B cell (primary cell): ENCODE data around the gene ANK2. TPM values are rescaled to one million over a fixed set of nuclear protein-coding genes. Genes with fewer than 3 reads are reported as not detected.

Source experiments
- ATAC-seq: fragments of 200-7000 bp; cut with Tn5 transposase; one replicate; pipeline ENCODE4 v1.10.0; 2021; ENCODE audit warnings: low read depth, mild to moderate bottlenecking, moderate number of reproducible peaks, moderate library complexity
- CTCF ChIA-PET: fragments of 350-600 bp; sonication (Branson Sonifier 250); formaldehyde crosslinking; loops from one replicate; lab custom pipeline; 2021; ENCODE audit warnings: antibody characterized with exemption, inconsistent platforms; lab: Charles Lee
- POLR2A ChIA-PET: fragments of 350-600 bp; sonication (Branson Sonifier 250); formaldehyde crosslinking; loops from one replicate; lab custom pipeline; 2021; ENCODE audit warnings: antibody characterized with exemption; lab: Charles Lee
- DNase-seq: peaks from one replicate; pipeline ENCODE4 v3.0.0; 2013
- H2AFZ ChIP-seq: 2 replicates; pipeline ENCODE4 v1.6.1; 2012; ENCODE audit warnings: mild to moderate bottlenecking, low read depth, low read length; ENCODE audit not compliant: insufficient read depth, poor library complexity, severe bottlenecking
- H3K27ac ChIP-seq, 2 donors: 1 replicate in 1 of 2; 2 replicates in 1 of 2; pipeline ENCODE4 v1.5.1; 2012 to 2013; ENCODE audit warnings: low read length in 2 of 2, mild to moderate bottlenecking in 2 of 2, moderate library complexity in 1 of 2
- H3K27me3 ChIP-seq, 4 experiments: fragments of 200-600 bp in 1 of 4; sonication (generic) in 1 of 4; replicated peaks in 1 of 4; 1 replicate in 2 of 4; 2 replicates in 2 of 4; pipeline versions ENCODE4 v1.6.1 to v1.7.0; 2013 to 2016; ENCODE audit warnings: low read length in 3 of 4, mild to moderate bottlenecking in 2 of 4, mixed read lengths in 1 of 4, moderate library complexity in 1 of 4; ENCODE audit not compliant: insufficient read depth in 4 of 4, control insufficient read depth in 3 of 4; ENCODE audit errors: control extremely low read depth in 1 of 4
- H3K36me3 ChIP-seq, 2 experiments: replicated peaks in 1 of 2; 1 replicate in 1 of 2; 2 replicates in 1 of 2; pipeline versions ENCODE4 v1.6.1 to v1.7.1; 2013; ENCODE audit warnings: low read length in 1 of 2; ENCODE audit not compliant: insufficient read depth in 2 of 2, control insufficient read depth in 1 of 2; ENCODE audit errors: control extremely low read depth in 1 of 2, extremely low read depth in 1 of 2
- H3K4me1 ChIP-seq, 2 donors: fragments of 200-600 bp in 1 of 2; sonication (generic) in 1 of 2; 1 replicate in 1 of 2; 2 replicates in 1 of 2; pipeline versions ENCODE4 v1.5.1 to v1.6.1; 2013 to 2017; ENCODE audit warnings: low read length in 2 of 2; ENCODE audit not compliant: control insufficient read depth in 2 of 2, insufficient read depth in 2 of 2
- H3K4me2 ChIP-seq: replicated peaks from 2 replicates; pipeline ENCODE3; 2012; ENCODE audit warnings: mild to moderate bottlenecking, low read depth, low read length; ENCODE audit not compliant: poor library complexity, severe bottlenecking
- H3K4me3 ChIP-seq, 5 experiments: fragments of 200-600 bp in 1 of 5; sonication (generic) in 1 of 5; 1 replicate in 3 of 5; 2 replicates in 2 of 5; pipeline versions ENCODE4 v1.5.1 to v1.7.0; 2011 to 2016; ENCODE audit warnings: low read length in 4 of 5, mild to moderate bottlenecking in 4 of 5, low read depth in 2 of 5, control low read depth in 1 of 5, moderate library complexity in 1 of 5; ENCODE audit not compliant: insufficient read depth in 1 of 5; ENCODE audit errors: control extremely low read depth in 1 of 5, extremely low read depth in 1 of 5
- H3K79me2 ChIP-seq: fragments of 200-600 bp; sonication (generic); one replicate; pipeline ENCODE4 v1.6.0; 2016; ENCODE audit warnings: low read length; ENCODE audit not compliant: control insufficient read depth, insufficient read depth
- H3K9ac ChIP-seq: fragments of 200-600 bp; sonication (generic); 2 replicates; pipeline ENCODE4 v1.6.1; 2017; ENCODE audit warnings: mild to moderate bottlenecking, low read length, moderate library complexity
- H3K9me3 ChIP-seq, 3 donors: one replicate each; pipeline versions ENCODE4 v1.6.1 to v1.7.1; 2013; ENCODE audit warnings: low read length in 2 of 3; ENCODE audit not compliant: control insufficient read depth in 2 of 3, insufficient read depth in 1 of 3; ENCODE audit errors: control extremely low read depth in 1 of 3
- H4K20me1 ChIP-seq: 2 replicates; pipeline ENCODE4 v1.6.0; 2012; ENCODE audit warnings: mild to moderate bottlenecking, low read length; ENCODE audit not compliant: insufficient read depth, control insufficient read depth, poor library complexity, severe bottlenecking
- H3K27ac Mint-ChIP-seq: one replicate; pipeline ENCODE4 v1.8.0; 2021; ENCODE audit warnings: mixed read lengths
- H3K27me3 Mint-ChIP-seq: one replicate; pipeline ENCODE4 v1.8.0; 2021; ENCODE audit warnings: mixed read lengths
- H3K4me1 Mint-ChIP-seq: one replicate; pipeline ENCODE4 v1.8.0; 2021; ENCODE audit warnings: mixed read lengths
- H3K4me3 Mint-ChIP-seq: one replicate; pipeline ENCODE4 v1.8.0; 2021; ENCODE audit warnings: mixed read lengths
- H3K9me3 Mint-ChIP-seq: one replicate; pipeline ENCODE4 v1.8.0; 2022; ENCODE audit warnings: mixed read lengths; ENCODE audit not compliant: insufficient read depth
- CTCF ChIP-seq: fragments of 200-600 bp; IDR thresholded peaks from one replicate; pipeline ENCODE4 v1.8.0; 2022; ENCODE audit warnings: antibody characterized with exemption, mild to moderate bottlenecking
- EZH2 ChIP-seq: IDR thresholded peaks from 2 replicates; pipeline ENCODE4 v1.6.1; 2012; ENCODE audit warnings: borderline replicate concordance, low read depth, mild to moderate bottlenecking, moderate library complexity, low read length; ENCODE audit not compliant: insufficient read depth, poor library complexity, severe bottlenecking
- WGBS: methylation state at CpG from one replicate; pipeline ENCODE4 v1.1.5; 2013; ENCODE audit warnings: missing lambda C conversion rate; ENCODE audit not compliant: insufficient coverage; 5-methylcytosine and 5-hydroxymethylcytosine counted together
- intact Hi-C: fragments of 100-400 bp; cut with micrococcal nuclease; formaldehyde crosslinking; loops from one replicate; pipeline ENCODE4 v1.10.0; 2022
- polyA plus RNA-seq: library from polyadenylated mRNA; depleted of rRNA; stranded (reverse); fragments of >200 nt; gene quantifications from 2 replicates; pipeline ENCODE4 v1.2.3, GENCODE V29; 2012
- total RNA-seq, 2 donors: library from RNA; stranded (reverse); fragments of 120-200 nt in 1 of 2; gene quantifications; 1 replicate in 1 of 2; 2 replicates in 1 of 2; pipeline versions ENCODE4 v1.2.3 to v1.2.4, GENCODE V29; 2013 to 2022

The ANK2 gene
- total and polyA plus RNA-seq, 2 donors (not counting 1 experiment from before 2014, with no cell fraction given): 0.16 to 3.6 TPM

- ATAC-seq (no peak), DNase-seq (no peak)
- H3K9me3 Mint-ChIP-seq: no peaks in the 10 kb centered on the region
- H2AFZ ChIP-seq: no peak overlapping the region
- WGBS: 86% methylated on average over 5 of the region's 7 CpGs
- intact Hi-C loops: no loop called here
- H3K27me3 ChIP-seq: peaks cover 0 to under 1% (median 0%) of the 10 kb centered on the region in 4 experiments
- H3K4me1 ChIP-seq: no peaks in the 10 kb centered on the region
- ChIA-PET CTCF (no interaction called here), POLR2A (no interaction called here)
- H3K36me3 ChIP-seq: no peaks in the 10 kb centered on the region
- no peak overlapping the region for H3K27ac ChIP-seq
- no peak overlapping the region for H3K27ac Mint-ChIP-seq
- H3K27me3 Mint-ChIP-seq: no peaks in the 10 kb centered on the region
- H3K4me1 Mint-ChIP-seq: no peaks in the 10 kb centered on the region
- no peak overlapping the region for H3K4me3 ChIP-seq
- H3K9ac ChIP-seq: no peak overlapping the region
- no peak for TF ChIP-seq EZH2
- TF ChIP-seq CTCF: no peak
- H3K4me2 ChIP-seq: no peak overlapping the region
- no peaks in the 10 kb centered on the region for H3K79me2 ChIP-seq
- no peaks in the 10 kb centered on the region for H3K9me3 ChIP-seq
- no peak overlapping the region for H3K4me3 Mint-ChIP-seq
- no peaks in the 10 kb centered on the region for H4K20me1 ChIP-seq
Observed at GRCh38 chr4:113069212-113069892, 19.9 kb downstream of the ANK2 start.

GRCh38 chr4:113070755-113071154, 21.3 kb downstream of the ANK2 start:
- Histone ChIP-seq H3K9me3 (no peaks in the 10 kb centered on the region), H4K20me1 (no peaks in the 10 kb centered on the region), H3K36me3 (no peaks in the 10 kb centered on the region), H2AFZ (no peak overlapping the region), H3K27me3 (no peaks in the 10 kb centered on the region), H3K79me2 (no peaks in the 10 kb centered on the region), H3K4me2 (no peak overlapping the region), H3K4me1 (no peaks in the 10 kb centered on the region), H3K4me3 (no peak overlapping the region), H3K9ac (no peak overlapping the region), H3K27ac (no peak overlapping the region)
- CTCF ChIA-PET: no interaction called here
- DNase-seq (no peak), ATAC-seq (no peak)
- Mint-ChIP-seq H3K4me3 (no peak overlapping the region), H3K27ac (no peak overlapping the region), H3K27me3 (no peaks in the 10 kb centered on the region), H3K4me1 (no peaks in the 10 kb centered on the region), H3K9me3 (no peaks in the 10 kb centered on the region)
- POLR2A ChIA-PET: no interaction called here
- intact Hi-C loops: no loop called here
- no CpG with 5 or more reads among the region's 2 CpGs for WGBS
- no peak for TF ChIP-seq EZH2
- TF ChIP-seq CTCF: no peak
